ENCODE data around the gene SH3YL1.

SH3YL1 gene

DNA sequence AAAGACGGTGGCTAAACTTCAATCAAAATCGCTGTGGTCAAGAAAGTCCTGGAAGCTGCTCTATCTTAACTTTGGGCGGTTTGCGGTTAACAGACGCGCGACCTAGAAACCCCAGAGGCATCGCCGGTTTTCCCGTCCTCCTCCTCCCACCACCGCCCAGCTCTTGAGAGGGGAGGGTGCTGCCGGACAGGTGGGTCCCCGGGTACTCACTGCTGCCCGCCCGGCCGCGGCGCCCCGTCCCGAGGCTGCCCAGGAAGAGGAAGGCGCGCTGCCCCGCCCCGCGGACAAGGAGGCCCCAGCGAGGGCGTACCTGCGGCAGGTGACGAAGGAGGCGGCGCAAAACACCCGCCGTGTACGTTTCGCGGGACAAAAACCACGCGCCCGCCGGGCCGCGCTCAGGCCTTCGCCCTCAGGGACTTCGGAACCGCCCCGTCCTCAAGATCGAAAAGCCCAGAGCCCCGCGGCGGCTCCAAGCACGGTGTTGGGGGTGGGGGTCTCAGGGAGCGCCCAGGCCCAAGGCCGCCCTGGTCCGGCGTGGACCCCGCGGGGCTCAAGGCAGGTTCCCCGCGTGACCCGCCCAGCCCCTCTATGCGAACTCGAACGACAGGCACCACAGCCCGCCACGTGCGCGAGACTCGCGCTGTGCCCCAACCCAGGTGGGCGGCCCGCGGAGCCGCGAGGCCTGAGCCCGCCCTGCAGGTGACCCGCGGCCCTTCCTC, at the start of gene SH3YL1:
Gene SH3YL1, minus strand, starts transcription at position 259 of the 719 bp plus-strand sequence. Its CDS starts 48 bp downstream, at position 211.
- no peak for DNase-seq

DNA sequence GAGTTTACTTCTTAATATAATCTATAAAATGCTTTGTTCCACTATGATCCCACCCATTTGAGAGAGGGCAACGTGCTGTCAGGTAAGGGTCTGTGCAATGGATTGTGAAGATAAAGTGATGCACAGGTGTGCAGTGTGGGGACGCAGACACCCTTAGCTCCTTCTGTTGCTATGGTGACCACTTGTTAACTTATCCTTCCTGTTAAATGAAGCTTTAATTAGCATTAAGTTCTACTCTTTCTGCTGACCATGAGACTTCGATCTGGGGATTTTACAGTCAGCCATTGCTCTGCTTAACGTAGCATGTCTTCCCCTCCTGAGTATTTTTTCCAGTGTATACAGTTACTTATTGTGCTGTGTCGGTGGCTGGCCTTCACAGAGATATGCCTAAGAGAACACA, 47.2 kb upstream of the SH3YL1 start:
- DNase-seq, result no peak

GRCh38 chr2:309954-310510, 46.2 kb upstream of the SH3YL1 start:
- no peak for DNase-seq

DNA sequence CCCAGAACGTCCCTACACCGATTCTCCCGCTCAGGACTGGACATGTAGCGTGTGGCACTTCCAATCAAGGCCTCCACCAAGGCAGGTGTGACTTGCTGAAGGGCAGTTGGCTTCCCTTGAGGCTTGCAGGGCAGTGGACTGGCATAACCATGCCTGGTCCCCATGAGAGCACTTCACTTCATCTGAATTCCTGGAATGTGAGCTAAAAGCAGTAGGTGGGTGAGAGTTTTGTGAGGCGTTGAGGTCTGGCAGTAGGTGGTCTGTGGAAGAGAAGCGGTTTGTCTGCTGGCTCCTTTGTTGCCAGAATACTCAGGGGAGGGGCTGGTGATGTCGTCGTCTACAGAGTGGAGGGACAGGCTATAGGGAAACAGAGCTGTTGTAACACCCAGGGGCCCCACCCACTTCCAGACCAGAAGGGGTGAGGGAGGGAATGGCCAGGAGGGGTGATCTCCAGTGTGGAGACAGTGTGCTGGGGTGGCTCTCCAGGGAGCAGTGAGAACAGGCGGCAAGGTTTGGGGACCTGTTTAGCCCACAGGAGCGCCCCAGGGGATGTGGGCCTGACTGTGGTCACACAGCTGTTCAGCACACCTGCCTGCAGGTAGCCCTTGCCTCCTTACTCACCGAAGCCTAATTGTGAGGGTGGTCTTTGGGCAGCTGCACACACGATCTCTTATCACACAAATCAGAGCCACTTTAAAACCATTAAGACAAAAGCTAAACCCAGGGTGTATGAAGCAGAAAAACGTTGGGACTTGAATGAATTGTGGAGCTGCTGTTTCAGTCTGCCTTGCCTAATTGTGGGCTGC, 45.5 kb upstream of the SH3YL1 start:
- DNase-seq, result no peak

DNA sequence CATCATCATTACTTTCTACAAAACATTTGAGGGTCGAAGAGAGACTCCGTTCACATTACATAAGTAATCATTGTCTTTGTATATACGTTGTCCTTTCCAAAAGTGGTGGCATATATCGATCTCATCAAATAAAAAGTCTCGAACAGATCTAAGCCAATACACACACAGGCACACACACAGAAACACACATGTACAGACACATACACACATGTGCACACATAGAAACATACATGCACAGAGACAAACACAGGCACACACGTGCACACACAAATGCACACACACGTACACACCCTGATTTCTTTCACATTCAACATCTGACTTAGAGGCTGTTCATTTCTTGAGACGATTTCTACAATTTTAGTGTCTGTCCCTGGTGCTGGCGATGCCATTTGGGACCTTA, 41.5 kb upstream of the SH3YL1 start:
- DNase-seq, result no peak

GRCh38 chr2:296354-296753, 32.5 kb upstream of the SH3YL1 start:
- DNase-seq, result no peak

DNA sequence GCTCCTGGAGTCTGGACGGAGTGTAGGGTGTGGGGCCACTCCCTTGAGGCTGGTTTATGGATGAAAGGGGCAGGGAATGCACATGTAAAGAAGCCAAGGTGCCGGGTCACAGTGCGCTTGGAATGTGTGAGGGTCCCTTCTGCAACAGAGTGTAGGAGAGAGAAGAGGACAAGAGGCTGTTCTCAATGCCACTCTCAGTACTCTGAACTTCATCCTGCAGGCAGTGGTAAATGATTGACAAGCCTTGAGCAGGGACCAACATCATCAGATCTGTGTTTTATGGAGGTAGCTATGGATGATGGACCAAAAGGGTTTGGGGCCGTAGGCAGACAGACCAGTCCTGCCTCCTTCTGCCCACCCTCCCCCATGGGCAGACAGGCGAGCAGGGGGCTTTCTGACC, 31.3 kb upstream of the SH3YL1 start:
- DNase-seq, result no peak

DNA sequence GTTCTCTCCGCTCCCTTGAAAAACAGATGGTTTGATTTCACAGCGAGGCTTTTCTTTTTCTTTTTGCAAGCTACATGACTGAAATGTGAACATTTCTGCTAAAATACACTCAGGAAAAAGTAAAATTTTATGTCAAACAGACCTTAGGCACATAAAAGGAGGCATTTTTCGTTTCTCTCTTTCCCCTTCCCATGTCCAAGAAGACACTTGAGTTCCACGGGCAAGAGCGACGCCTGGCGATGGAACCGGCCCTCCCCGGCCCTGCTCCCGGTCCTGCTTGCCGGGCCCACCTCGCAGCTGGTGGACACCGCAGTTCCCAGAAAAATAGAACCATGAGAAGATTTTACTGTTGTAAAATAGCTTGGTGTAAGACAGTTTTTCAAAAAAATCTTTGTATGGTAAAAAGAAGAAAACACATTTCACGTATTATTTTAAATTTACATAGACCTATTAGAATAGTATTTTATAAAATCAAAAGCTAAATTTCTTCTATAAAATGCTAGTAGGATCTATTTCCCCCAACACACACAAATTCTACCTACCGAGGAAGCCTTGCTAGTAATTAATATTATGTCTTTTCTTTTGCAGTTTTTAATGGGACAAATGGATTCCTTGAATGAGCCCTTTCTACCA, 26.4 kb upstream of the SH3YL1 start:
- no peak for DNase-seq

DNA sequence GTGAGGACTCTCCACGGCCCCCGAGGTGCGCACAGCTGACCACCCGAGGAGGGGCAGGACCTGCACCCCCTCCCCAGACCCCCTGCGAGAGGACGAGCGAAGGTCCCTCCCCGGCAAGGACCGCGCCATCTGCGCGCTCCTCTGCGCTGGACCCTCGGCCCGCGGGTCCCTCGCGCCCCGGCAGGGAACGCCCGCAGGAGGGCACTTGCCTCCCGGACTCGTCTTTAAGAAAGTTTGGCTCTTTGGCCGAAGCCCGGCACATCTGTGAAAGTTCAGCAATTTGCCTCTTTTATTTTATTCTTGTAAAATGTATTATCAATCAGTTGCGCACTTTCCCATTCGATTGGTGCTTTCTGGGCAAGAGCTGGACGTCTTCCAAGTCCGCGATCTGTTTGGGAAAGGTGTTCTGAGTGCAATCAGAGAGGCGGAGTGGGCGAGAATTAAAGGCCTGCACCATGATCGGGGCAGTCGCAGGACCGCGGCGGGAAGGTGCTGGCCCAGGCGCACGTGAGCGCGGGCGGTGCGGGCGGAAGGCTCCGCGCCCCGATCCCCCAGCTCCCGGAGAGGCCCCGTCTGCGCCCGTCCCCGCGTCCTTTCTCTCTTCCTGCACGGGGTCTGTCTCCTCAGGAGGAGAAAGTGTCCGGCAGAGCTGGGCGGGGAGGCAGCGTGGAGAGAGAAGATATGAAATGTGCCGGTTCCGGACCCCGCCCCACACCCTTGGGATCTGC, 25.7 kb upstream of the SH3YL1 start:
- DNase-seq, result no peak

GRCh38 chr2:288758-289361, 25.0 kb upstream of the SH3YL1 start:
- no peak for DNase-seq

GRCh38 chr2:287911-288757, 24.3 kb upstream of the SH3YL1 start, which contains the start of gene ALKAL2:
TSS of gene ALKAL2 (minus strand) at chr2:288091. CDS start at chr2:287835, 256 bp downstream.
- DNase-seq, result no peak

DNA sequence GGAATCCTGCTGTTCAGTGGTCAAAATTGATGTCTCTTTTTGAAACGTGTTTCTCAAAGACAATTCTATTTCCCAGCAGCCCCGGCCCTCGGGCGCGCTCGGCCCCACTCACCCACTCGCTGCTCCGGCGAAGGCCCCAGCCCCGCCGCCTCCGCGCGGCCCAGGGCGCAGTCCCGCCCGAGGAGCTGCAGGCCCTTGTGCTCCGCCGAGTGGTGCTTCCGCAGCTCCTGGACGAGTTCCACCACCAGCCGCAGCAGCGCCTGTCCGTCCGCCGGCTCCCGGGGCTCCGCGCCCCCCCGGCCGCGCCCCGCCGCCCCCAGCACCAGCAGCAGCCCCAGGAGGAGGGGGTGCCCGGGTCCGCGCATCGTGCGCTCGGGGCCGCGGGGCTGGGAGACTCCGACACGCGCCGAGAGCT, 23.6 kb upstream of the SH3YL1 start:
- DNase-seq, result no peak

GRCh38 chr2:286774-287392, 23.1 kb upstream of the SH3YL1 start:
- DNase-seq, result no peak

DNA sequence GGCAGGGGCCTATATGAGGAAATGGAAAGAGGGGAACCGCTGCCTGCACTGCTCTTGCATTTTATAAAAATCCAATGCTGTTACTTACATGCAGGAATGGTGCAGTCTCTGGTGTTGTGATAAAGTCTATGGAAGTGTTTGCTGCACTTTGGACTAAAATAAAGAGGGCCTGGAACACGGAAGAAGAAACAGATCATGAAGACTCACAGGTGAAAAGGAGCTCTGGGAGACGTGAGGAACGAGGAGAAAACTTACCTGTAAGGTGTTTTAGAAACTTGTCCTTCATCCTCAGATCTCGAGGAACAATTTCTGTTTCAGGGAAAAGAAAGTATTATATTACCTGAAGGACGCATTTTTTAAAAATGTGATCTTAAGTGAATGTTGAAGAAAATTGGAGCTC, 22.2 kb upstream of the SH3YL1 start:
- no peak for DNase-seq

GRCh38 chr2:285531-285930, 21.7 kb upstream of the SH3YL1 start:
- DNase-seq, result no peak

DNA sequence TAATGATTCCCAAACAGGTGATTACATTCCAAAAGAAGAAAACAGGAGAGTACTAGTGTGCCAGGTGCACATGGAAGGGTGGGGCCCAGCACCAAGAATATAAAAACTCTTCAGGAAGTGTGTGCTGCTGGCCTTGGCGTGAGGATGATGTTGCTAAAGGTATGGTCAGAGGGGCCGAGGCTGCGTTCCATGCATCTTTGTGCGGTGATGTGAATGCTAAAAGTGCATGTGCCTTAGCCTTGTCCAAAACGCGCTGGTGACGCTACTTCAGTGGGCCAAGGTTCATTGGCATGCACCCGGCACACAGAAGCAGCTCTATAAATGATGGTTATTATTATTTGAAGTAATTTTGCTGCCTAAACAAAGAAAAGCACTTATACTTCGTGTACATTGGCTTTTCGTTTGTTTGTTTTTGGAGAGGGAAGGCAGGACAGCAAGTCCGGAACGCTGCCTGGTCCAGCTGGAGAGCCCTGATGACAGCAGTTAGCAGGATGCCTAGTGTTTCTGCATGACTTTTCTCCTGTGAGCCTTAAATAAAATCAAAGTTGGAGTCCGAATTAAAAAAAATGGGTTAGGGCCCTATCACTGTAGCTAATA, 21.2 kb upstream of the SH3YL1 start:
- DNase-seq, result no peak

GRCh38 chr2:283996-284794, 20.4 kb upstream of the SH3YL1 start:
- DNase-seq, result no peak

- DNase-seq, result no peak
Observed at GRCh38 chr2:282371-283263, 18.8 kb upstream of the SH3YL1 start.

Data from NCI-H1694 (cell line).